OCI-LY3 (cell line): ENCODE results near the gene GATA2.

Source experiments
- H2AFZ ChIP-seq: fragments of 200-600, 300-600 bp; shearing (Covaris generic); 2 replicates; pipeline ENCODE4 v1.6.0; 2014; ENCODE audit warnings: antibody characterized with exemption, low read depth, low read length
- H3K27ac ChIP-seq: fragments of 200-600, 300-600 bp; sonication (generic); 2 replicates; pipeline ENCODE4 v1.5.1; 2014; ENCODE audit warnings: mild to moderate bottlenecking, low read length, moderate library complexity, mixed read lengths
- H3K27me3 ChIP-seq: fragments of 200-600, 300-600 bp; sonication (generic); 2 replicates; pipeline ENCODE4 v1.6.1; 2014; ENCODE audit warnings: low read depth, low read length, mixed read lengths
- H3K36me3 ChIP-seq: fragments of 200-600, 300-600 bp; sonication (generic); replicated peaks from 2 replicates; pipeline ENCODE3; 2014; ENCODE audit warnings: low read depth, low read length, mixed read lengths
- H3K4me1 ChIP-seq: fragments of 300-600, 200-600 bp; sonication (generic); 2 replicates; pipeline ENCODE4 v1.6.1; 2014; ENCODE audit warnings: low read length, mixed read lengths
- H3K4me2 ChIP-seq: fragments of 200-600, 300-600 bp; sonication (generic); 2 replicates; pipeline ENCODE4 v1.6.1; 2014; ENCODE audit warnings: low read length, mixed read lengths
- H3K4me3 ChIP-seq: fragments of 300-600, 200-600 bp; sonication (generic); 2 replicates; pipeline ENCODE4 v1.5.1; 2014; ENCODE audit warnings: antibody characterized with exemption, mild to moderate bottlenecking, low read length, moderate library complexity
- H3K79me2 ChIP-seq: fragments of 300-600, 200-600 bp; shearing (Covaris generic); 2 replicates; pipeline ENCODE4 v1.6.1; 2014; ENCODE audit warnings: mild to moderate bottlenecking, low read length, mixed read lengths
- H3K9ac ChIP-seq: fragments of 300-600, 200-600 bp; shearing (Covaris generic); 2 replicates; pipeline ENCODE4 v1.6.0; 2014; ENCODE audit warnings: mild to moderate bottlenecking, low read length, moderate library complexity
- H3K9me3 ChIP-seq: fragments of 200-600, 300-600 bp; shearing (Covaris generic); 2 replicates; pipeline ENCODE4 v1.6.1; 2014; ENCODE audit warnings: low read length, mixed read lengths; ENCODE audit not compliant: insufficient read depth
- H4K20me1 ChIP-seq: fragments of 200-600, 300-600 bp; sonication (generic); 2 replicates; pipeline ENCODE4 v1.6.1; 2016; ENCODE audit warnings: low read length, mixed read lengths; ENCODE audit not compliant: insufficient read depth
- CTCF ChIP-seq: fragments of 200-600, 300-600 bp; sonication (generic); IDR thresholded peaks from 2 replicates; pipeline ENCODE4 v1.5.1; 2014; ENCODE audit warnings: antibody characterized with exemption, low read length, low read depth
- EZH2phosphoT487 ChIP-seq: fragments of 200-600 bp; shearing (Covaris generic); IDR thresholded peaks from 2 replicates; pipeline ENCODE4 v1.6.1; 2018; ENCODE audit warnings: antibody characterized with exemption, mixed run types, low read depth

The GATA2 gene

GRCh38 chr3:128532012-128532983, 39.3 kb upstream of the GATA2 start:
- Histone ChIP-seq H3K36me3 (no peaks in the 10 kb centered on the region), H3K9ac (no peak overlapping the region), H3K27me3 (peaks cover 70% of the 10 kb centered on the region), H3K27ac (no peak overlapping the region), H3K79me2 (no peaks in the 10 kb centered on the region), H3K4me3 (no peak overlapping the region), H3K4me2 (no peak overlapping the region), H4K20me1 (no peaks in the 10 kb centered on the region), H3K9me3 (no peaks in the 10 kb centered on the region), H3K4me1 (no peaks in the 10 kb centered on the region), H2AFZ (no peak overlapping the region)
- TF ChIP-seq EZH2phosphoT487 (no peak), CTCF (no peak)

DNA sequence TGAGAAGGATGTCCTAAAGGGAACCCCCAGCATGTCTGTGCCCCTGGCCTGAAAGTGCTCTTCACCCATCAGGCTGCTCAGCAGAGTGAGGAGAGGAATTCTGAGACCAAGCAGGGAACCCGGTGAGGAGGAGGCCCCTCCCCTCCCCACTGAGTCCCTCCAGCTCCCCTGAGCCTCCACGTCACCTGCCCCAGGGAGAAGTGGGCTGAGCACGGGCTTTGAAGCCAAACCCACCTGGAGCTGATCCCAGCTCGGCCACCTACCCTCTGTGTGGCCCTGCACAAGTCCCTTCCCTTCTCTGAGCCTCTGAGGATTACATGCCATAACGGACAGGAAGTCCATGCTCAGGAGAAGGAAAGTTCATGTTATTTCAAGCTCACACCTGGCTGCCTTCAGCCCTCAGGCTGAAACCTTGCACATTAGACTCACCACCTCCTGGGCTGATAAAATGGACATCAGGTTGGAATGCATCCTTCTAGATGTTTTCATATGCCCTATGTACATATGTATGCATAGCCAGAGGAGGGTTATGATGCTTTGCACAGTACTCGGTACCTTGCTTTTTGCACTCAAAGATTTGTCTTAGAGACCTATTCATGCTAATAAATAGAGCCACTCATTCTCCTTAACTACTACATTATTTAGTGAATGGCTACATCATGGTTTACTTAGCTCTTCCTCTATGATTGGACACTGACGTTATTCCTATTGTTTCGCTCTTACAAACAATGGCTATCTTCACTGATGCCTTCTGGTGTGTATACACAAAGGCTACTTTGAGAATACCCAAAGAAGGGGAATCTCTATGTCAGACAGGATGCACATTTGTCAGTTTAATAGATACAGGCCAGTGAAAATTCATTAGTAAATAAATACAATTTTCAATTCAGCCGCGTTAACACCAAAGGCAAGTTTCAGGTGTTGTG, 31.6 kb upstream of the GATA2 start:
- no peak overlapping the region for H3K4me2 ChIP-seq

DNA sequence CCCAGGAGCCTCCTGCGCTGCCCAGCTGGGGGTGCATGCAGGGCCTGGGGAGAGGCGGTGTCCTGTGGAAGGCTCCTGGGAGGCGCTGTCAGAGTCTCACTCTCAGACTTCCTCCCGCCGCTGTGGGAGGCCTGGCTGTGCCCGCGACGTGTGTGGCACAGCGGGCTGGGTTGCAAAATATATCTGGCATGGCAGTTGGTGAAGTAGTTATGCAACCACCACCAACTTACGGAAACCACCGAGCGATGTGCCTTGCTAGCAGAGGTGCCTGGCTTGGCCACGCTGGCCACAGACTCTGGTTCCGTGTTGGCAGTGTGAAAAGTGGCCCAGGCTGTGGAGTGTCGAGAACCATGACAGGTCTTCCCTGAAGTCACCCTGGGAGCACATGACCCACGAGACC, 30.6 kb upstream of the GATA2 start:
- H3K79me2 ChIP-seq, result no peaks in the 10 kb centered on the region
- H3K36me3 ChIP-seq, result no peaks in the 10 kb centered on the region
- H2AFZ ChIP-seq, result no peak overlapping the region
- H3K4me2 ChIP-seq, result no peak overlapping the region
- no peak overlapping the region for H3K9ac ChIP-seq
- no peak overlapping the region for H3K4me3 ChIP-seq
- H4K20me1 ChIP-seq, result no peaks in the 10 kb centered on the region
- no peak for TF ChIP-seq EZH2phosphoT487
- TF ChIP-seq CTCF, result no peak
- no peaks in the 10 kb centered on the region for H3K9me3 ChIP-seq
- H3K27me3 ChIP-seq, result peaks cover 61% of the 10 kb centered on the region
- H3K27ac ChIP-seq, result no peak overlapping the region
- H3K4me1 ChIP-seq, result no peaks in the 10 kb centered on the region

More for the DNA sequence above, 31.6 kb upstream of the GATA2 start:
- Histone ChIP-seq H3K9ac (no peak overlapping the region), H3K9me3 (no peaks in the 10 kb centered on the region), H4K20me1 (no peaks in the 10 kb centered on the region), H3K4me3 (no peak overlapping the region), H3K27ac (no peak overlapping the region), H3K27me3 (peaks cover 63% of the 10 kb centered on the region), H3K4me1 (no peaks in the 10 kb centered on the region), H3K36me3 (no peaks in the 10 kb centered on the region), H2AFZ (no peak overlapping the region), H3K79me2 (no peaks in the 10 kb centered on the region)
- TF ChIP-seq CTCF (no peak), EZH2phosphoT487 (no peak)

- H3K4me1 ChIP-seq, result no peaks in the 10 kb centered on the region
- H3K4me2 ChIP-seq, result no peak overlapping the region
- H4K20me1 ChIP-seq, result no peaks in the 10 kb centered on the region
- H2AFZ ChIP-seq, result no peak overlapping the region
- H3K9ac ChIP-seq, result no peak overlapping the region
- H3K27ac ChIP-seq, result no peak overlapping the region
- H3K27me3 ChIP-seq, result peaks cover 48% of the 10 kb centered on the region
- no peak for TF ChIP-seq CTCF
- TF ChIP-seq EZH2phosphoT487, result no peak
- no peaks in the 10 kb centered on the region for H3K36me3 ChIP-seq
- H3K4me3 ChIP-seq, result no peak overlapping the region
- no peaks in the 10 kb centered on the region for H3K79me2 ChIP-seq
- no peaks in the 10 kb centered on the region for H3K9me3 ChIP-seq
These were observed 28.7 kb upstream of the GATA2 start for GRCh38 chr3:128521715-128522114.
